Right lobe of liver (tissue), 4 donors: Measurements from ENCODE around the gene PTPDC1.
"Not testable (repeated sequence)": the region's sequence is repeated elsewhere in the genome, so short reads cannot be mapped to it uniquely, and the experiment has no call there.

Experiments used
- POLR2A ChIP-seq: fragments of 450-650 bp; IDR thresholded peaks from one replicate; pipeline ENCODE4 v1.6.1; 2017; ENCODE audit warnings: antibody characterized with exemption, mild to moderate bottlenecking
- TF ChIP-seq, protein P1 (sequence below), 4 donors: fragments of 200-600 bp in 3 of 4; fragments of 450-650 bp in 1 of 4; IDR thresholded peaks; one replicate each; pipeline versions ENCODE4 v1.5.1 to v1.8.0; 2016 to 2022; ENCODE audit warnings: antibody characterized with exemption in 4 of 4, mild to moderate bottlenecking in 2 of 4
- donor health status: DM: no; HTN: no; CAD: no.
- donor health status: DM: no; HTN: no; CAD: no.
- donor health status: DM: no; HTN: yes; CAD: no.

DNA sequence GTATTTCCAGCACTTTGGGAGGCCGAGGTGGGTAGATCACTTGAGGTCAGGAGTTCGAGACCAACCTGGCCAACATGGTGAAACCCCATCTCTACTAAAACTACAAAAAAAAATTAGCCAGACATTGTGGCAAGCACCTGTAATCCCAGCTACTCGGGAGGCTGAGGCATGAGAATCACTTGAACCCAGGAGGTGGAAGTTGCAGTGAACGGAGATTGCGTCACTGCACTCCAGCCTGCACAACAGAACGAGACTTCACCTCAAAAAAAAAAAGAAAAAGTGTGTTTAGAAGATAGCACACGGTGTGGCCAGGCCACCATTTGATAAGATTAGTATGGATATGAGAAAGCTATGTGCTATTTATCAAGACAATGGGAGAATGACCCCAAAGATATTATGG lies 35.8 kb downstream of the PTPDC1 start:
- TF ChIP-seq, protein P1, sequence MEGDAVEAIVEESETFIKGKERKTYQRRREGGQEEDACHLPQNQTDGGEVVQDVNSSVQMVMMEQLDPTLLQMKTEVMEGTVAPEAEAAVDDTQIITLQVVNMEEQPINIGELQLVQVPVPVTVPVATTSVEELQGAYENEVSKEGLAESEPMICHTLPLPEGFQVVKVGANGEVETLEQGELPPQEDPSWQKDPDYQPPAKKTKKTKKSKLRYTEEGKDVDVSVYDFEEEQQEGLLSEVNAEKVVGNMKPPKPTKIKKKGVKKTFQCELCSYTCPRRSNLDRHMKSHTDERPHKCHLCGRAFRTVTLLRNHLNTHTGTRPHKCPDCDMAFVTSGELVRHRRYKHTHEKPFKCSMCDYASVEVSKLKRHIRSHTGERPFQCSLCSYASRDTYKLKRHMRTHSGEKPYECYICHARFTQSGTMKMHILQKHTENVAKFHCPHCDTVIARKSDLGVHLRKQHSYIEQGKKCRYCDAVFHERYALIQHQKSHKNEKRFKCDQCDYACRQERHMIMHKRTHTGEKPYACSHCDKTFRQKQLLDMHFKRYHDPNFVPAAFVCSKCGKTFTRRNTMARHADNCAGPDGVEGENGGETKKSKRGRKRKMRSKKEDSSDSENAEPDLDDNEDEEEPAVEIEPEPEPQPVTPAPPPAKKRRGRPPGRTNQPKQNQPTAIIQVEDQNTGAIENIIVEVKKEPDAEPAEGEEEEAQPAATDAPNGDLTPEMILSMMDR (IDR thresholded peaks at IDR 0.05) = not testable (repeated sequence)
- TF ChIP-seq POLR2A = not testable (repeated sequence)
